A549 (cell line): ENCODE measurements around the gene JARID2. TPM values are rescaled to one million over a fixed set of nuclear protein-coding genes. Genes with fewer than 3 reads are reported as not detected.

Experiments
- ATAC-seq, 2 experiments: fragments of 200-7000 bp in 1 of 2; fragments of >200 bp in 1 of 2; cut with Nextera tagmentation in 1 of 2; cut with Tn5 transposase in 1 of 2; 3 replicates each; pipeline versions ENCODE4 v1.8.0 to v1.9.1; 2018 to 2020; ENCODE audit warnings: mild to moderate bottlenecking in 1 of 2, moderate library complexity in 1 of 2
- CTCF ChIA-PET: fragments of 300-600 bp; sonication (Branson Sonifier 250); formaldehyde crosslinking; extraction: SDS; loops from one replicate; lab custom pipeline; 2021; ENCODE audit warnings: antibody characterized with exemption, inconsistent platforms; lab: Yijun Ruan, JAX
- POLR2A ChIA-PET: fragments of 350-600 bp; formaldehyde crosslinking; extraction: SDS; loops from one replicate; lab custom pipeline; 2021; ENCODE audit warnings: antibody characterized with exemption, inconsistent platforms; lab: Yijun Ruan, JAX
- DNase-seq, 2 experiments: peaks; one replicate each; pipeline versions ENCODE4 v3.0.0 to v3.0.0-alpha.2; 2011 to 2016; ENCODE audit warnings: low read depth in 1 of 2, low spot score in 1 of 2
- FAIRE-seq: peaks from 2 replicates; lab custom pipeline; 2011; peaks lifted over from hg19 to GRCh38; lab: Jason Lieb, UNC
- H3K27ac ChIP-seq, 2 experiments: fragments of >200 bp; sonication (Bioruptor Twin); formaldehyde crosslinking; 3 replicates each; pipeline ENCODE4 v1.5.1; 2016 to 2017
- H3K4me1 ChIP-seq: fragments of >200 bp; sonication (Bioruptor Twin); formaldehyde crosslinking; 3 replicates; pipeline ENCODE4 v1.6.1; 2016
- H3K4me2 ChIP-seq: fragments of >200 bp; sonication (Bioruptor Twin); formaldehyde crosslinking; 3 replicates; pipeline ENCODE4 v1.6.1; 2016
- H3K4me3 ChIP-seq: fragments of >200 bp; sonication (Bioruptor Twin); formaldehyde crosslinking; 3 replicates; pipeline ENCODE4 v1.5.1; 2016
- H3K9me3 ChIP-seq: fragments of >200 bp; sonication (Bioruptor Twin); formaldehyde crosslinking; 3 replicates; pipeline ENCODE4 v1.6.1; 2016
- BHLHE40 ChIP-seq: IDR thresholded peaks from 2 replicates; pipeline ENCODE4 v1.6.1; 2012; ENCODE audit warnings: low read depth, low read length, inconsistent platforms
- CEBPB ChIP-seq, 2 experiments: fragments of >200 bp in 1 of 2; sonication (Bioruptor Twin) in 1 of 2; formaldehyde crosslinking in 1 of 2; IDR thresholded peaks; 2 replicates each; pipeline ENCODE4 v1.6.1; 2012 to 2016
- E2F6 ChIP-seq: IDR thresholded peaks from 2 replicates; pipeline ENCODE4 v1.6.1; 2012; ENCODE audit warnings: low read depth, borderline replicate concordance
- ESRRA ChIP-seq: fragments of 150-350 bp; IDR thresholded peaks from 2 replicates; pipeline ENCODE4 v1.6.1; 2014; ENCODE audit warnings: mild to moderate bottlenecking, low read length, borderline replicate concordance
- FOXS1 ChIP-seq: fragments of 250-450 bp; sonication (Bioruptor Pico); IDR thresholded peaks from 2 replicates; pipeline ENCODE4 v1.5.0; 2020; ENCODE audit warnings: mild to moderate bottlenecking, moderate library complexity
- GATA3 ChIP-seq: IDR thresholded peaks from 2 replicates; pipeline ENCODE4 v1.6.1; 2012; ENCODE audit warnings: borderline replicate concordance
- HEYL ChIP-seq: fragments of 250-450 bp; sonication (Bioruptor Pico); IDR thresholded peaks from 2 replicates; pipeline ENCODE4 v1.8.0; 2021; ENCODE audit warnings: mild to moderate bottlenecking, moderate library complexity
- KDM1A ChIP-seq: fragments of 200-600 bp; sonication (generic); IDR thresholded peaks from 2 replicates; pipeline ENCODE4 v1.6.1; 2016; ENCODE audit warnings: low read depth, mild to moderate bottlenecking
- KDM5A ChIP-seq: fragments of 200-600 bp; sonication (generic); IDR thresholded peaks from 2 replicates; pipeline ENCODE4 v1.6.1; 2016; ENCODE audit warnings: antibody characterized with exemption, mild to moderate bottlenecking
- MAFK ChIP-seq: fragments of 450-650 bp; IDR thresholded peaks from 2 replicates; pipeline ENCODE4 v1.6.1; 2014; ENCODE audit not compliant: partially characterized antibody
- NR3C1 ChIP-seq: fragments of >200 bp; sonication (Bioruptor Twin); formaldehyde crosslinking; IDR thresholded peaks from 3 replicates; pipeline ENCODE4 v1.6.1; 2017
- PBX3 ChIP-seq: IDR thresholded peaks from 2 replicates; pipeline ENCODE4 v1.6.1; 2012
- POLR2A ChIP-seq: IDR thresholded peaks from 2 replicates; pipeline ENCODE4 v1.6.1; 2012; ENCODE audit warnings: mild to moderate bottlenecking, low read length
- RARB ChIP-seq: fragments of 250-450 bp; sonication (Bioruptor Pico); IDR thresholded peaks from 2 replicates; pipeline ENCODE4 v1.8.0; 2021; ENCODE audit warnings: mild to moderate bottlenecking, moderate library complexity
- RCOR1 ChIP-seq: fragments of 150-350 bp; IDR thresholded peaks from 2 replicates; pipeline ENCODE4 v1.6.1; 2014; ENCODE audit warnings: antibody characterized with exemption, low read length, low read depth
- SREBF2 ChIP-seq: fragments of 450-650 bp; IDR thresholded peaks from 2 replicates; pipeline ENCODE4 v1.6.1; 2014; ENCODE audit warnings: mild to moderate bottlenecking, moderate library complexity
- ZFP36 ChIP-seq: fragments of 450-650 bp; IDR thresholded peaks from 2 replicates; pipeline ENCODE4 v1.6.1; 2014; ENCODE audit warnings: borderline replicate concordance; ENCODE audit not compliant: partially characterized antibody
- ZSCAN20 ChIP-seq: fragments of 250-450 bp; sonication (Bioruptor Pico); IDR thresholded peaks from 2 replicates; pipeline ENCODE4 v1.8.0; 2022; ENCODE audit warnings: mild to moderate bottlenecking, moderate library complexity
- WGBS: methylation state at CpG from one replicate; pipeline ENCODE4 v1.1.6; 2017; ENCODE audit errors: missing lambda C conversion rate; 5-methylcytosine and 5-hydroxymethylcytosine counted together
- polyA plus RNA-seq, 4 experiments: library from polyadenylated mRNA; depleted of rRNA in 3 of 4; stranded (reverse); fragments of >200 nt; fragmentation: RNase III in 1 of 4; extraction: RNeasy Plus Mini Kit Qiagen cat#74134 plus additional on column Dnase treatment in 1 of 4; gene quantifications; 2 replicates in 3 of 4; 3 replicates in 1 of 4; pipeline ENCODE4 v1.2.3, GENCODE V29; 2011 to 2017

JARID2 gene
- polyA plus RNA-seq, 2 of the 4 experiments (the other 2 are of a cell fraction), result 7.8 to 8.3 TPM

GRCh38 chr6:15547400-15547799 lies 301.5 kb downstream of the JARID2 start:
- TF ChIP-seq RARB, result no peak
- FAIRE-seq (no peak), ATAC-seq (no peak), DNase-seq (no peak)
- Histone ChIP-seq H3K4me1 (no peaks in the 10 kb centered on the region), H3K4me2 (no peak overlapping the region), H3K9me3 (no peaks in the 10 kb centered on the region), H3K4me3 (no peak overlapping the region), H3K27ac (no peak overlapping the region)
- 84% methylated on average over 5 of the region's 5 CpGs for WGBS
- ChIA-PET CTCF (no interaction called here), POLR2A (no interaction called here)

GRCh38 chr6:15549371-15549770 lies 303.5 kb downstream of the JARID2 start:
- FAIRE-seq (no peak), ATAC-seq (no peak), DNase-seq (no peak)
- no peak overlapping the region for H3K4me3 ChIP-seq
- no peaks in the 10 kb centered on the region for H3K4me1 ChIP-seq
- no peaks in the 10 kb centered on the region for H3K9me3 ChIP-seq
- POLR2A ChIA-PET, result no interaction called here
- H3K27ac ChIP-seq, result no peak overlapping the region
- CTCF ChIA-PET, result interaction anchor here (1.2 kb wide), 1 partner anchor 11 kb away, joined by 3 read pairs; no protein-coding TSS in a partner anchor
- 96% methylated on average over 11 of the region's 14 CpGs for WGBS
- TF ChIP-seq CEBPB (IDR thresholded peaks at IDR 0.05), result no peak
- TF ChIP-seq MAFK, result no peak
- TF ChIP-seq RARB, result no peak
- no peak for TF ChIP-seq RCOR1
- TF ChIP-seq KDM5A, result no peak
- TF ChIP-seq FOXS1, result no peak
- TF ChIP-seq PBX3, result no peak
- TF ChIP-seq NR3C1, result no peak
- no peak for TF ChIP-seq E2F6
- TF ChIP-seq BHLHE40, result no peak
- no peak for TF ChIP-seq KDM1A
- no peak for TF ChIP-seq GATA3
- no peak for TF ChIP-seq SREBF2
- no peak for TF ChIP-seq ESRRA
- no peak for TF ChIP-seq ZFP36
- TF ChIP-seq ZSCAN20 (CRISPR knock-in tag), result no peak
- no peak for TF ChIP-seq HEYL (CRISPR knock-in tag)
- no peak overlapping the region for H3K4me2 ChIP-seq

GRCh38 chr6:15550546-15551123 lies 304.8 kb downstream of the JARID2 start:
- H3K27ac ChIP-seq, result no peak overlapping the region
- CTCF ChIA-PET, result interaction anchor here (1.0 kb wide), 1 partner anchor 11 kb away, joined by 3 read pairs; no protein-coding TSS in a partner anchor
- WGBS, result 100% methylated on average over 1 of the region's 2 CpGs
- no peak for ATAC-seq
- POLR2A ChIA-PET, result no interaction called here
- no peaks in the 10 kb centered on the region for H3K4me1 ChIP-seq
- FAIRE-seq, result no peak
- no peak for DNase-seq
- H3K4me3 ChIP-seq, result no peak overlapping the region
- no peaks in the 10 kb centered on the region for H3K9me3 ChIP-seq
- no peak overlapping the region for H3K4me2 ChIP-seq
- TF ChIP-seq MAFK, result peak; percentile 45
- no peak for TF ChIP-seq BHLHE40
- TF ChIP-seq E2F6, result no peak
- TF ChIP-seq, all 56 proteins: peak for 1

GRCh38 chr6:15551262-15551661 lies 305.4 kb downstream of the JARID2 start:
- TF ChIP-seq POLR2A, result no peak
- Histone ChIP-seq H3K27ac (no peak overlapping the region), H3K9me3 (no peaks in the 10 kb centered on the region), H3K4me1 (no peaks in the 10 kb centered on the region), H3K4me3 (no peak overlapping the region), H3K4me2 (no peak overlapping the region)
- ChIA-PET POLR2A (no interaction called here), CTCF (interaction anchor here (1.0 kb wide), 1 partner anchor 12 kb away, joined by 3 read pairs; no protein-coding TSS in a partner anchor)
- FAIRE-seq (no peak), ATAC-seq (no peak), DNase-seq (no peak)
- 89% methylated on average over 7 of the region's 7 CpGs for WGBS
